Measurements from ENCODE around the gene SF3A1.

The SF3A1 gene

DNA sequence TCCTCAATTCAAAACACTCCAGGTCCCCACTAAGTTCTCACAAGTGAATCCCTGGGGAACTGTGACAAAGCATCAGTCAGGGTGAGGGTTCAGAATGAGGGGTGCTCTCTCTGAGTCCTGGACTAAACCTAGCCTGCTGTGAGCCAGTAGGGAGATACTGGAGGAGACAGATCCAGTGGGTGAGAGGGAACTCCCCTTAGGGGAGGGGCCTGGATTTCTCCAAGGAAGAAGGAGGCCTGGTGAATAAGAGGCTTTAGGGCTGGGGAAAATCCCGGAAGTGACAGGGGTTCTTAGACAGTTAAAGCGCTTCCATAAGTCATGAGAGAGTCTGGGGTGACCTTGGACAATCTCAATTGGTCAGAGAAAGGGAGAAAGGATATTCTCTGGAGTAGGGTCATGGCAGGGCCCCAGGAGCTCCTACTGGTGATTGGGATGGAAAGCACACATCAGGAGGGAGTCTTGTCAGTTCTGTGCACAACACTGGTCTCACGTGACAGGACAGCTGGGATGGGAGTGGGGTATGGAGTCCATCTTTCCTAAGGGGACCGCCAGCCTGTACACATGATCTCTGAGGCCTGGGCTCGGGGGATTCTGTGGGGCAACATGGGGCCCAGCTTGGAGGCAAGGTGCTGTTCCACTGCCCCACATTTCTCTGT lies 31.5 kb downstream of the SF3A1 start:
- TF ChIP-seq, protein P1, sequence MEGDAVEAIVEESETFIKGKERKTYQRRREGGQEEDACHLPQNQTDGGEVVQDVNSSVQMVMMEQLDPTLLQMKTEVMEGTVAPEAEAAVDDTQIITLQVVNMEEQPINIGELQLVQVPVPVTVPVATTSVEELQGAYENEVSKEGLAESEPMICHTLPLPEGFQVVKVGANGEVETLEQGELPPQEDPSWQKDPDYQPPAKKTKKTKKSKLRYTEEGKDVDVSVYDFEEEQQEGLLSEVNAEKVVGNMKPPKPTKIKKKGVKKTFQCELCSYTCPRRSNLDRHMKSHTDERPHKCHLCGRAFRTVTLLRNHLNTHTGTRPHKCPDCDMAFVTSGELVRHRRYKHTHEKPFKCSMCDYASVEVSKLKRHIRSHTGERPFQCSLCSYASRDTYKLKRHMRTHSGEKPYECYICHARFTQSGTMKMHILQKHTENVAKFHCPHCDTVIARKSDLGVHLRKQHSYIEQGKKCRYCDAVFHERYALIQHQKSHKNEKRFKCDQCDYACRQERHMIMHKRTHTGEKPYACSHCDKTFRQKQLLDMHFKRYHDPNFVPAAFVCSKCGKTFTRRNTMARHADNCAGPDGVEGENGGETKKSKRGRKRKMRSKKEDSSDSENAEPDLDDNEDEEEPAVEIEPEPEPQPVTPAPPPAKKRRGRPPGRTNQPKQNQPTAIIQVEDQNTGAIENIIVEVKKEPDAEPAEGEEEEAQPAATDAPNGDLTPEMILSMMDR (IDR thresholded peaks at IDR 0.05), result no peak

DNA sequence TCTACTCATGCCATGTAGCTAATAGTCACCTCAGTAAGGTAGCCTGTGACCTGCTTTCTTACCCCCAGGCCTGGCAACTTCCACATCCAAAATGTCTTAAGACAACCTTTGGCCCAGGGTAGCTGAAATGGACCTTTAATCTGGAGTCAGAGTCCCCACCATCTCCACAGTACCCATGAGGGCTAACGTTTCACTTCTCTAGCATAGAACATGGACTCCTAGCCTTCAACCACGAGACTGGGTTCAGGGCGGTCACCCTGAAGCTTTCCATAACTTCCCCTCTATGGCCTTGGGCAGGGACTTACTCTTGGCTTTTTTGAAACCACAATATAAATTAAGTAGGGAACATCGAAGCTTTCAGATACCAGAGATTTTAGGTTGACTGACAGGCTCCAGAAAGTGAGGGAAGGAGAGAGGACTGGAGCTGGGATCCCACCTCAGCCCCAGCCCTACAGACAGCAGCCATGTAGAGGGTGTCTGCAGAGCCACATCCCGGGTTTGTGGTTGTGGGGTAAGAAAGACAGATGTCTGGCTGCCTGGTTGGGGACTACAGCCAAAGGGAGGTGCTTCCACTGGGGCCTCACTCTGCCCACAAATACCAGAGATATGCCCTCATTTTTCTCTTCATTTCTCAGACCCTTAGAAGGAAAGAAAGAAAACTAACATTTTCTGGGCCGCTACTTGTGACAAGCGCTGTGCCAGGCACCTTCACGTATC lies 32.5 kb downstream of the SF3A1 start:
- TF ChIP-seq, protein P1 (IDR thresholded peaks at IDR 0.05), result no peak

DNA sequence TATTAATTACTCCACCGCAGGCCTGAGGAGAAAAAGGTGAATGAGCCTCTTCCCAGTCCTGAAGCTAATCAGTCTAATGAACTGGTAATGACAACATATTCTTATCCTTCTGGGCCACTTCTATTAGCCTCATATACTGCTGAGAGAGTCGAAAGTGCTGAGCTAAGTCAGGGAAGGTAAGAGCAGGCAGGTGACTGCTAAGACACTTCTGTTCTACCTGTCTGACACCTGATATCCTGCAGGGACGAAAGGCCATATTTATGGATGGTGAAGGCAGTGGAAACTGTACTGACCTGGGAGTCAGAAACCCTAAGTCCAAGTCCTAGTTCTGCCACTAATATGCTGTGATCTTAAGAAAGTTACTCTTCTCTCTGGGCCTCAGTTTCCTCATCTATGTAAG lies 33.4 kb downstream of the SF3A1 start:
- TF ChIP-seq, protein P1 (IDR thresholded peaks at IDR 0.05), result no peak

DNA sequence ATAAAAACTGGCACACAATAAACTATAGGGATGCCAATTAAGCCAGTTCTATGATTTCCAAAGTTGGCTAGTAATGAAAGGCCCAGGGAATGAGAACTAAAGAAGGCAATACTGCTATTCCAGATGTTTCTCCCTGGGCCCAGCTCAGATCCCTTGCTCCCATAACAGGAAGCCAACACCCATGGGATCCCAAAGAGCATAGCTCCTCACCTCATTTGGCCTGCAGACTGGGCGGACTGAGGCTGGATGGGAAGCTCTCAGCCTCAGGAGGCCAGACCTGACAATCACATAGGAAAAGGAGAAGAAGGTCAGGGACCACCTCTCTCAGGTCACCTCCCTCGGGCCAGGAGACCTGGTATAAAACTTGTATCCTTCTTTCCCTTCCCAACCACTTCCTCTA lies 35.2 kb downstream of the SF3A1 start:
- TF ChIP-seq, protein P1 (IDR thresholded peaks at IDR 0.05), result no peak

DNA sequence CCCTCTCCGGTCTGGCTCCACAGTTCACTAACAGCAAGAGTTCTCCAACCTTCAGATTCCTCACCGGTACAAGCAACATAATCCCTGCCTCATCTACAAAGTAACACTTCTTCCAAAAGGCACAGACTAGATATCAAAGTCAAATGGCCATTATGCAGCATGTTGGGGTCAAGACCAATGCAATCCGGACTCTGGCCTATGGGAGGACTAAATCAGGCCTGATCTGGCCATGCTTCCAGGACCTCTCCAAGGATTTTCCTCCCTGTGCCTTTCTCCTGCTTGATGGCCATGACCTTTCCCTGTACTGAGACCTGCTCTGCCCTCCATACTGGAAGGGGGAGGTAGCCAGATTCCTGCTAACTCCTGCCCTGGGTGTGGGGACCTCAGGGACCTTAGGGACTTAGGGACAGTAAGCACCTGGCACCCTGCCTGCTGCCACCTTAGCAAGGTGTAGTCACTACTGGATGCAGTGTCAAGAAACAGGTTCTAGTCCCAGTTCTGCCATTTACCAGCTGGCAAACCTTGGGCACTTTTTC lies 36.6 kb downstream of the SF3A1 start:
- TF ChIP-seq, protein P1 (IDR thresholded peaks at IDR 0.05), result no peak

DNA sequence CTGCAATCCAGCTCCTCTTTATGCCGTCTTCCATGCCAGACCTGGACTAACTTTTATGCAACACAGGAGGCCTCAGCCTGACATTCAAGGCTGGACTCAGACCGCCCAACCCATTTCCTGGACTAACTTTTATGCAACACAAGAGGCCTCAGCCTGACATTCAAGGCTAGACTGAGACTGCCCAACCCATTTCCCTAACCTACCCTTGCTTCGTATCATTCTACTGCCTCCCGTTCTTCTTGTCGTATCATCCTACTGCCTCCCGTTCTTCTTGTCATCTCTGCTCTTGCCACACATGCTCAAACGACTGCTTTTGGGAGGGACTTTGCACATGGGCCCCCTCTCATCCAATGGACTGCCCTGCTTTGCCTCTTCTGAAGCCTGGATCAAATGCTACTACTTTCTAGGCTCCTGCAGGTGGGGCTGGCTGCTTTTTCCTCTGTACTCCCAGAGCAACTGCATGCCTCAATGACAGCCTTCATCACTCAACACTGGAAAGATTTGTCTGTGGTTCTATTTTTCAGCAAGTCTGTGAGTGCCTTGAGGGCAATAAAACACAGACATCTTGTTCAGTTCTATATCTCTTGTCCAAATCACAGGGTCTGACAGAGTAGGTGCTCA lies 37.8 kb downstream of the SF3A1 start:
- TF ChIP-seq, protein P1 (IDR thresholded peaks at IDR 0.05), result no peak

DNA sequence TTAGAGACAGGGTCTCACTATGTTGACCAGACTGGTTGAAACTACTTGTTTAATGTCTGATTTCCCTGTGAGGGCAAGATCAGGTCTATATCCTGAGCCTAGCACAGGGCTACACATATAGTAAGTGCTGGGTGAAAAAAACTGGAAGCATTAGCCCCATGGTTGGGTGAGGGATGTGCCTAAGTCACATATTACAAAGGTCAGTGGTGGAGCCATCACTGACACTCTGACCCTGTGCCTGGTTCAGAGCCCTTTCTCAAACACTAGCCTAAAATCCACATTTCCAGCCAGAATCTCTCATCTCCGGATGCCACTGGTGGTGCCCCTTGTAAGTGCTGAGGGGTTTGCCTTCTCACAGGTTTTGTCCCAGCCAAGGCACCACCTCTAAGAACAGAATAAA lies 38.9 kb downstream of the SF3A1 start:
- TF ChIP-seq, protein P1 (IDR thresholded peaks at IDR 0.05), result no peak

Measured in LNCAP (cell line).